ENCODE data around the gene OXT.
A peak's percentile ranks its signal among the peaks of the same experiment; 100 is the strongest.

Gene OXT

GRCh38 chr20:3115190-3116107 is 44.0 kb downstream of the OXT start:
- peak in 1 of 5 experiments; percentile 45 for DNase-seq

- no peak for DNase-seq
Measured at GRCh38 chr20:3116341-3116740, 44.9 kb downstream of the OXT start.

- peak in 2 of 5 experiments; percentile 28 to 69 for DNase-seq
Measured at GRCh38 chr20:3117839-3118379, 46.5 kb downstream of the OXT start.

- no peak for DNase-seq
Measured at GRCh38 chr20:3119044-3119443, 47.6 kb downstream of the OXT start.

- DNase-seq, result peak in 1 of 5 experiments; percentile 64
Measured at GRCh38 chr20:3121271-3121911, 50.0 kb downstream of the OXT start.

Measured in T-helper 2 cell (primary cell).